WTC11 (cell line): ENCODE data around the gene KRT76. TPM values are rescaled to one million over a fixed set of nuclear protein-coding genes. Genes with fewer than 3 reads are reported as not detected.

Experiments used
- ATAC-seq: fragments of 200-7000 bp; cut with Tn5 transposase; 2 replicates; pipeline ENCODE4 v1.10.0; 2021; ENCODE audit warnings: mild to moderate bottlenecking, moderate library complexity
- CTCF ChIA-PET: fragments of 300-600 bp; sonication (Branson Sonifier 250); formaldehyde crosslinking; loops from one replicate; lab custom pipeline; 2021; ENCODE audit warnings: antibody characterized with exemption; lab: Charles Lee
- POLR2A ChIA-PET: fragments of 350-600 bp; sonication (Branson Sonifier 250); formaldehyde crosslinking; loops from one replicate; lab custom pipeline; 2021; ENCODE audit warnings: antibody characterized with exemption; lab: Charles Lee
- DNase-seq: peaks from one replicate; pipeline ENCODE4 v3.0.0; 2021; ENCODE audit warnings: low spot score
- H3K27ac Mint-ChIP-seq: 2 replicates; pipeline ENCODE4 v1.8.0; 2021; ENCODE audit warnings: mixed read lengths
- H3K27me3 Mint-ChIP-seq: 2 replicates; pipeline ENCODE4 v1.8.0; 2021; ENCODE audit warnings: low read depth, mild to moderate bottlenecking, moderate library complexity, mixed read lengths
- H3K36me3 Mint-ChIP-seq: 2 replicates; pipeline ENCODE4 v1.8.0; 2021; ENCODE audit warnings: mixed read lengths
- H3K4me1 Mint-ChIP-seq: 2 replicates; pipeline ENCODE4 v1.8.0; 2022; ENCODE audit warnings: mixed read lengths
- H3K4me3 Mint-ChIP-seq: 2 replicates; pipeline ENCODE4 v1.8.0; 2021; ENCODE audit warnings: mild to moderate bottlenecking, moderate library complexity, mixed read lengths
- H3K9me3 Mint-ChIP-seq: 2 replicates; pipeline ENCODE4 v1.8.0; 2021; ENCODE audit warnings: mixed read lengths
- ATF1 ChIP-seq: sonication (generic); formaldehyde crosslinking; IDR thresholded peaks from 2 replicates; pipeline ENCODE4 v1.8.1; 2023; ENCODE audit warnings: mild to moderate bottlenecking, moderate library complexity, missing genetic modification reagents
- CREM ChIP-seq: sonication (generic); formaldehyde crosslinking; IDR thresholded peaks from 2 replicates; pipeline ENCODE4 v1.8.1; 2022; ENCODE audit warnings: mild to moderate bottlenecking, missing genetic modification reagents, moderate library complexity
- ELF4 ChIP-seq: sonication (generic); formaldehyde crosslinking; IDR thresholded peaks from 2 replicates; pipeline ENCODE4 v1.8.1; 2022; ENCODE audit warnings: low read depth, mild to moderate bottlenecking, moderate library complexity, missing genetic modification reagents
- FOXP1 ChIP-seq: sonication (generic); formaldehyde crosslinking; IDR thresholded peaks from 2 replicates; pipeline ENCODE4 v1.8.0; 2022; ENCODE audit warnings: missing genetic modification reagents, mild to moderate bottlenecking, moderate library complexity, borderline replicate concordance
- FOXP4 ChIP-seq: sonication (generic); formaldehyde crosslinking; IDR thresholded peaks from 2 replicates; pipeline ENCODE4 v1.8.0; 2022; ENCODE audit warnings: mild to moderate bottlenecking, missing genetic modification reagents
- GABPB1 ChIP-seq: sonication (generic); formaldehyde crosslinking; IDR thresholded peaks from 2 replicates; pipeline ENCODE4 v1.8.1; 2023; ENCODE audit warnings: mild to moderate bottlenecking, missing genetic modification reagents
- IRF2 ChIP-seq: sonication (generic); formaldehyde crosslinking; IDR thresholded peaks from 2 replicates; pipeline ENCODE4 v1.8.0; 2022; ENCODE audit warnings: low read depth, missing genetic modification reagents, borderline replicate concordance
- JUN ChIP-seq: sonication (generic); formaldehyde crosslinking; IDR thresholded peaks from 2 replicates; pipeline ENCODE4 v1.8.0; 2023; ENCODE audit warnings: mild to moderate bottlenecking, missing genetic modification reagents
- MXD4 ChIP-seq: fragments of 250-450 bp; sonication (Bioruptor Pico); IDR thresholded peaks from 2 replicates; pipeline ENCODE4 v1.8.0; 2021; ENCODE audit warnings: mild to moderate bottlenecking, moderate library complexity, borderline replicate concordance
- NFE2L1 ChIP-seq: sonication (generic); formaldehyde crosslinking; IDR thresholded peaks from 2 replicates; pipeline ENCODE4 v1.8.1; 2023; ENCODE audit warnings: missing genetic modification reagents
- NR2C2 ChIP-seq: sonication (generic); formaldehyde crosslinking; IDR thresholded peaks from 2 replicates; pipeline ENCODE4 v1.8.0; 2022; ENCODE audit warnings: mild to moderate bottlenecking, missing genetic modification reagents
- NR3C1 ChIP-seq: sonication (generic); formaldehyde crosslinking; conservative IDR thresholded peaks from 2 replicates; pipeline ENCODE4 v1.8.1; 2023; ENCODE audit warnings: low read depth, mild to moderate bottlenecking, missing genetic modification reagents
- USF1 ChIP-seq: sonication (generic); formaldehyde crosslinking; IDR thresholded peaks from 2 replicates; pipeline ENCODE4 v1.8.0; 2022; ENCODE audit warnings: mild to moderate bottlenecking, missing genetic modification reagents
- ZNF232 ChIP-seq: sonication (generic); formaldehyde crosslinking; IDR thresholded peaks from 2 replicates; pipeline ENCODE4 v1.8.0; 2022; ENCODE audit warnings: mild to moderate bottlenecking, missing genetic modification reagents
- ZNF512 ChIP-seq: sonication (generic); formaldehyde crosslinking; IDR thresholded peaks from 2 replicates; pipeline ENCODE4 v1.8.1; 2022; ENCODE audit warnings: missing genetic modification reagents, borderline replicate concordance
- total RNA-seq: library from RNA; stranded (reverse); gene quantifications from 3 replicates; pipeline ENCODE4 v1.2.3, GENCODE V29; 2021
- TF ChIP-seq, protein P1 (sequence below): sonication (generic); formaldehyde crosslinking; IDR thresholded peaks from 2 replicates; pipeline ENCODE4 v1.8.0; 2023; ENCODE audit warnings: mild to moderate bottlenecking, missing genetic modification reagents
- TF ChIP-seq, protein P2 (sequence below): sonication (generic); formaldehyde crosslinking; IDR thresholded peaks from 2 replicates; pipeline ENCODE4 v1.8.1; 2023; ENCODE audit warnings: mild to moderate bottlenecking, missing genetic modification reagents, moderate library complexity
- TF ChIP-seq, protein P3 (sequence below): fragments of 250-450 bp; sonication (Bioruptor Pico); IDR thresholded peaks from 2 replicates; pipeline ENCODE4 v1.9.0; 2021; ENCODE audit warnings: mild to moderate bottlenecking
- TF ChIP-seq, protein P4 (sequence below): sonication (generic); formaldehyde crosslinking; IDR thresholded peaks from 2 replicates; pipeline ENCODE4 v1.8.0; 2022; ENCODE audit warnings: missing genetic modification reagents

KRT76 gene
- total RNA-seq, 1 experiment from 2014 or later = not detected

- peaks cover 14% of the 10 kb centered on the region for H3K27me3 Mint-ChIP-seq
Measured at GRCh38 chr12:52787324-52788191, 10.4 kb upstream of the KRT76 start.

DNA sequence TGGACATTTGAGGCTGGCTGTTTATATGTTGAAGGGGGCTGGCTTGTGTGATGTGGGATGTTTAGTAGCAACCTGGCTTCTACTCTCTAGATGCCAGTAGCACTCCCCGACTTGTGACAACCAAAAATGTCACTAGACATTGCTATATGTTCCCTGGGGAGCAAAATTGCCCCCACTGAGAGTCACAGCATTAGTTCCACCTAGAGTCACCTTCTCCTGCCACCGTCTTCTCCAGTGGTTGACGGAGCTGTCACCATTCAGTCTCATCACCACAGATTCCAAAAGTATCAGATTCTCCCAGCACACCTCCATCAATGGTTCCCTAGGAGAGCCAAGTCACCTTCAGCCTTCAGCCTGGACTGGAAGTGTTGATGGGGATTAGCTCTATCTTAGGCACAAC lies 7.8 kb upstream of the KRT76 start:
- H3K4me3 Mint-ChIP-seq = no peak overlapping the region
- H3K27me3 Mint-ChIP-seq = peaks cover 6% of the 10 kb centered on the region
- no peaks in the 10 kb centered on the region for H3K36me3 Mint-ChIP-seq
- H3K9me3 Mint-ChIP-seq = peaks cover 4% of the 10 kb centered on the region
- ATAC-seq = no peak
- H3K4me1 Mint-ChIP-seq = no peaks in the 10 kb centered on the region
- POLR2A ChIA-PET = no interaction called here
- H3K27ac Mint-ChIP-seq = no peak overlapping the region
- DNase-seq = no peak
- CTCF ChIA-PET = no interaction called here
- no peak for TF ChIP-seq FOXP1 (CRISPR knock-in tag)
- no peak for TF ChIP-seq CREM
- TF ChIP-seq, protein P1, sequence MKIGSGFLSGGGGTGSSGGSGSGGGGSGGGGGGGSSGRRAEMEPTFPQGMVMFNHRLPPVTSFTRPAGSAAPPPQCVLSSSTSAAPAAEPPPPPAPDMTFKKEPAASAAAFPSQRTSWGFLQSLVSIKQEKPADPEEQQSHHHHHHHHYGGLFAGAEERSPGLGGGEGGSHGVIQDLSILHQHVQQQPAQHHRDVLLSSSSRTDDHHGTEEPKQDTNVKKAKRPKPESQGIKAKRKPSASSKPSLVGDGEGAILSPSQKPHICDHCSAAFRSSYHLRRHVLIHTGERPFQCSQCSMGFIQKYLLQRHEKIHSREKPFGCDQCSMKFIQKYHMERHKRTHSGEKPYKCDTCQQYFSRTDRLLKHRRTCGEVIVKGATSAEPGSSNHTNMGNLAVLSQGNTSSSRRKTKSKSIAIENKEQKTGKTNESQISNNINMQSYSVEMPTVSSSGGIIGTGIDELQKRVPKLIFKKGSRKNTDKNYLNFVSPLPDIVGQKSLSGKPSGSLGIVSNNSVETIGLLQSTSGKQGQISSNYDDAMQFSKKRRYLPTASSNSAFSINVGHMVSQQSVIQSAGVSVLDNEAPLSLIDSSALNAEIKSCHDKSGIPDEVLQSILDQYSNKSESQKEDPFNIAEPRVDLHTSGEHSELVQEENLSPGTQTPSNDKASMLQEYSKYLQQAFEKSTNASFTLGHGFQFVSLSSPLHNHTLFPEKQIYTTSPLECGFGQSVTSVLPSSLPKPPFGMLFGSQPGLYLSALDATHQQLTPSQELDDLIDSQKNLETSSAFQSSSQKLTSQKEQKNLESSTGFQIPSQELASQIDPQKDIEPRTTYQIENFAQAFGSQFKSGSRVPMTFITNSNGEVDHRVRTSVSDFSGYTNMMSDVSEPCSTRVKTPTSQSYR (CRISPR knock-in tag) = no peak
- TF ChIP-seq ZNF232 (CRISPR knock-in tag) = no peak
- TF ChIP-seq JUN (CRISPR knock-in tag) = no peak
- TF ChIP-seq, protein P2, sequence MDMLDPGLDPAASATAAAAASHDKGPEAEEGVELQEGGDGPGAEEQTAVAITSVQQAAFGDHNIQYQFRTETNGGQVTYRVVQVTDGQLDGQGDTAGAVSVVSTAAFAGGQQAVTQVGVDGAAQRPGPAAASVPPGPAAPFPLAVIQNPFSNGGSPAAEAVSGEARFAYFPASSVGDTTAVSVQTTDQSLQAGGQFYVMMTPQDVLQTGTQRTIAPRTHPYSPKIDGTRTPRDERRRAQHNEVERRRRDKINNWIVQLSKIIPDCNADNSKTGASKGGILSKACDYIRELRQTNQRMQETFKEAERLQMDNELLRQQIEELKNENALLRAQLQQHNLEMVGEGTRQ (CRISPR knock-in tag) = no peak
- no peak for TF ChIP-seq GABPB1 (CRISPR knock-in tag)
- no peak for TF ChIP-seq FOXP4 (CRISPR knock-in tag)
- no peak for TF ChIP-seq NR2C2 (CRISPR knock-in tag)
- TF ChIP-seq, protein P3, sequence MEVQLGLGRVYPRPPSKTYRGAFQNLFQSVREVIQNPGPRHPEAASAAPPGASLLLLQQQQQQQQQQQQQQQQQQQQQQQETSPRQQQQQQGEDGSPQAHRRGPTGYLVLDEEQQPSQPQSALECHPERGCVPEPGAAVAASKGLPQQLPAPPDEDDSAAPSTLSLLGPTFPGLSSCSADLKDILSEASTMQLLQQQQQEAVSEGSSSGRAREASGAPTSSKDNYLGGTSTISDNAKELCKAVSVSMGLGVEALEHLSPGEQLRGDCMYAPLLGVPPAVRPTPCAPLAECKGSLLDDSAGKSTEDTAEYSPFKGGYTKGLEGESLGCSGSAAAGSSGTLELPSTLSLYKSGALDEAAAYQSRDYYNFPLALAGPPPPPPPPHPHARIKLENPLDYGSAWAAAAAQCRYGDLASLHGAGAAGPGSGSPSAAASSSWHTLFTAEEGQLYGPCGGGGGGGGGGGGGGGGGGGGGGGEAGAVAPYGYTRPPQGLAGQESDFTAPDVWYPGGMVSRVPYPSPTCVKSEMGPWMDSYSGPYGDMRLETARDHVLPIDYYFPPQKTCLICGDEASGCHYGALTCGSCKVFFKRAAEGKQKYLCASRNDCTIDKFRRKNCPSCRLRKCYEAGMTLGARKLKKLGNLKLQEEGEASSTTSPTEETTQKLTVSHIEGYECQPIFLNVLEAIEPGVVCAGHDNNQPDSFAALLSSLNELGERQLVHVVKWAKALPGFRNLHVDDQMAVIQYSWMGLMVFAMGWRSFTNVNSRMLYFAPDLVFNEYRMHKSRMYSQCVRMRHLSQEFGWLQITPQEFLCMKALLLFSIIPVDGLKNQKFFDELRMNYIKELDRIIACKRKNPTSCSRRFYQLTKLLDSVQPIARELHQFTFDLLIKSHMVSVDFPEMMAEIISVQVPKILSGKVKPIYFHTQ (CRISPR knock-in tag) = no peak
- no peak for TF ChIP-seq IRF2 (CRISPR knock-in tag)
- no peak for TF ChIP-seq NFE2L1 (CRISPR knock-in tag)
- TF ChIP-seq, protein P4, sequence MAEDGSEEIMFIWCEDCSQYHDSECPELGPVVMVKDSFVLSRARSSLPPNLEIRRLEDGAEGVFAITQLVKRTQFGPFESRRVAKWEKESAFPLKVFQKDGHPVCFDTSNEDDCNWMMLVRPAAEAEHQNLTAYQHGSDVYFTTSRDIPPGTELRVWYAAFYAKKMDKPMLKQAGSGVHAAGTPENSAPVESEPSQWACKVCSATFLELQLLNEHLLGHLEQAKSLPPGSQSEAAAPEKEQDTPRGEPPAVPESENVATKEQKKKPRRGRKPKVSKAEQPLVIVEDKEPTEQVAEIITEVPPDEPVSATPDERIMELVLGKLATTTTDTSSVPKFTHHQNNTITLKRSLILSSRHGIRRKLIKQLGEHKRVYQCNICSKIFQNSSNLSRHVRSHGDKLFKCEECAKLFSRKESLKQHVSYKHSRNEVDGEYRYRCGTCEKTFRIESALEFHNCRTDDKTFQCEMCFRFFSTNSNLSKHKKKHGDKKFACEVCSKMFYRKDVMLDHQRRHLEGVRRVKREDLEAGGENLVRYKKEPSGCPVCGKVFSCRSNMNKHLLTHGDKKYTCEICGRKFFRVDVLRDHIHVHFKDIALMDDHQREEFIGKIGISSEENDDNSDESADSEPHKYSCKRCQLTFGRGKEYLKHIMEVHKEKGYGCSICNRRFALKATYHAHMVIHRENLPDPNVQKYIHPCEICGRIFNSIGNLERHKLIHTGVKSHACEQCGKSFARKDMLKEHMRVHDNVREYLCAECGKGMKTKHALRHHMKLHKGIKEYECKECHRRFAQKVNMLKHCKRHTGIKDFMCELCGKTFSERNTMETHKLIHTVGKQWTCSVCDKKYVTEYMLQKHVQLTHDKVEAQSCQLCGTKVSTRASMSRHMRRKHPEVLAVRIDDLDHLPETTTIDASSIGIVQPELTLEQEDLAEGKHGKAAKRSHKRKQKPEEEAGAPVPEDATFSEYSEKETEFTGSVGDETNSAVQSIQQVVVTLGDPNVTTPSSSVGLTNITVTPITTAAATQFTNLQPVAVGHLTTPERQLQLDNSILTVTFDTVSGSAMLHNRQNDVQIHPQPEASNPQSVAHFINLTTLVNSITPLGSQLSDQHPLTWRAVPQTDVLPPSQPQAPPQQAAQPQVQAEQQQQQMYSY (CRISPR knock-in tag) = no peak
- TF ChIP-seq ATF1 (CRISPR knock-in tag) = no peak
- TF ChIP-seq ZNF512 (CRISPR knock-in tag) = no peak
- no peak for TF ChIP-seq ELF4
- no peak for TF ChIP-seq USF1 (CRISPR knock-in tag)

More at GRCh38 chr12:52787324-52788191, 10.4 kb upstream of the KRT76 start:
- Mint-ChIP-seq H3K36me3 (no peaks in the 10 kb centered on the region), H3K9me3 (peaks cover 7% of the 10 kb centered on the region), H3K4me3 (no peak overlapping the region), H3K4me1 (peaks cover 7% of the 10 kb centered on the region), H3K27ac (no peak overlapping the region)
- ATAC-seq (no peak), DNase-seq (no peak)
- ChIA-PET POLR2A (interaction anchor here (1.0 kb wide), 1 partner anchor 218 kb away, joined by 3 read pairs; the partner anchor contains the start of gene EIF4B), CTCF (interaction anchor here (1.0 to 5.8 kb wide), 4 partner anchors 83 to 193 kb away, joined by 3 to 25 read pairs (median 4); no protein-coding TSS in a partner anchor)
- no peak for TF ChIP-seq MXD4 (CRISPR knock-in tag)
- no peak for TF ChIP-seq NFE2L1 (CRISPR knock-in tag)
- no peak for TF ChIP-seq NR3C1 (CRISPR knock-in tag)
